ENCODE results near the gene CD274. TPM values are rescaled to one million over a fixed set of nuclear protein-coding genes. Genes with fewer than 3 reads are reported as not detected.
"Not testable (repeated sequence)": the region's sequence is repeated elsewhere in the genome, so short reads cannot be mapped to it uniquely, and the experiment has no call there.

CD274 gene
- polyA plus RNA-seq, 1 donor from 2014 or later = 0.16 TPM

- TF ChIP-seq, protein P1, sequence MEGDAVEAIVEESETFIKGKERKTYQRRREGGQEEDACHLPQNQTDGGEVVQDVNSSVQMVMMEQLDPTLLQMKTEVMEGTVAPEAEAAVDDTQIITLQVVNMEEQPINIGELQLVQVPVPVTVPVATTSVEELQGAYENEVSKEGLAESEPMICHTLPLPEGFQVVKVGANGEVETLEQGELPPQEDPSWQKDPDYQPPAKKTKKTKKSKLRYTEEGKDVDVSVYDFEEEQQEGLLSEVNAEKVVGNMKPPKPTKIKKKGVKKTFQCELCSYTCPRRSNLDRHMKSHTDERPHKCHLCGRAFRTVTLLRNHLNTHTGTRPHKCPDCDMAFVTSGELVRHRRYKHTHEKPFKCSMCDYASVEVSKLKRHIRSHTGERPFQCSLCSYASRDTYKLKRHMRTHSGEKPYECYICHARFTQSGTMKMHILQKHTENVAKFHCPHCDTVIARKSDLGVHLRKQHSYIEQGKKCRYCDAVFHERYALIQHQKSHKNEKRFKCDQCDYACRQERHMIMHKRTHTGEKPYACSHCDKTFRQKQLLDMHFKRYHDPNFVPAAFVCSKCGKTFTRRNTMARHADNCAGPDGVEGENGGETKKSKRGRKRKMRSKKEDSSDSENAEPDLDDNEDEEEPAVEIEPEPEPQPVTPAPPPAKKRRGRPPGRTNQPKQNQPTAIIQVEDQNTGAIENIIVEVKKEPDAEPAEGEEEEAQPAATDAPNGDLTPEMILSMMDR (IDR thresholded peaks at IDR 0.05; ENCODE audit: poor library complexity, severe bottlenecking) = no peak
- no peak for TF ChIP-seq EZH2 (IDR thresholded peaks at IDR 0.05; ENCODE audit: borderline replicate concordance, insufficient read depth, low read length, poor library complexity, severe bottlenecking)
These were observed 6.5 kb upstream of the CD274 start (continued) for GRCh38 chr9:5443850-5444249.

DNA sequence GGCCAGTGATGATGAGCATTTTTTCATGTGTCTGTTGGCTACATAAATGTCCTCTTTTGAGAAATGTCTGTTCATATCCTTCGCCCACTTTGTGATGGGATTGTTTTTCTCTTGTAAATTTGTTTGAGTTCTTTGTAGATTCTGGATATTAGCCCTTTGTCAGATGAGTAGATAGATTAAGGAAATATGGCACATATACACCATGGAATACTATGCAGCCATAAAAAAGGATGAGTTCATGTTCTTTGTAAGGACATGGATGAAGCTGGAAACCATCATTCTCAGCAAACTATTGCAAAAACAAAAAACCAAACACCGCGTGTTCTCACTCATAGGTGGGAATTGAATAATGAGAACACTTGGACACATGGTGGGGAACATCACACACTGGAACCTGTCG lies 5.2 kb upstream of the CD274 start:
- not testable (repeated sequence) for H2AFZ ChIP-seq (ENCODE audit: low read depth, low read length); H3K4me2 ChIP-seq (ENCODE audit: low read length); H3K9me3 ChIP-seq (ENCODE audit: low read length); H3K27me3 ChIP-seq (ENCODE audit: insufficient read depth, low read depth, low read length); H3K9ac ChIP-seq (ENCODE audit: low read length); H4K20me1 ChIP-seq (ENCODE audit: insufficient read depth); H3K79me2 ChIP-seq (replicated peaks; ENCODE audit: insufficient read depth, low read length); H3K4me3 ChIP-seq (ENCODE audit: low read length); H3F3A ChIP-seq (ENCODE audit: insufficient read depth, low read length, poor library complexity, severe bottlenecking); H3K27ac ChIP-seq (ENCODE audit: low read length); H3K9me2 ChIP-seq (ENCODE audit: insufficient read depth, low read length); H3K36me3 ChIP-seq (ENCODE audit: insufficient read depth, low read length)

- Histone ChIP-seq H3K27ac (ENCODE audit: low read length) (no peak overlapping the region), H3K9ac (ENCODE audit: low read length) (no peak overlapping the region), H3K9me3 (ENCODE audit: low read length) (no peaks in the 10 kb centered on the region), H4K20me1 (ENCODE audit: insufficient read depth) (no peaks in the 10 kb centered on the region), H3K27me3 (ENCODE audit: insufficient read depth, low read depth, low read length) (no peaks in the 10 kb centered on the region), H3K9me2 (ENCODE audit: insufficient read depth, low read length) (no peaks in the 10 kb centered on the region), H3F3A (ENCODE audit: insufficient read depth, low read length, poor library complexity, severe bottlenecking) (no peaks in the 10 kb centered on the region), H3K4me2 (ENCODE audit: low read length) (no peak overlapping the region), H3K36me3 (ENCODE audit: insufficient read depth, low read length) (no peaks in the 10 kb centered on the region), H2AFZ (ENCODE audit: low read depth, low read length) (no peak overlapping the region), H3K79me2 (replicated peaks; ENCODE audit: insufficient read depth, low read length) (no peaks in the 10 kb centered on the region), H3K4me3 (ENCODE audit: low read length) (no peak overlapping the region)
- TF ChIP-seq, protein P2, sequence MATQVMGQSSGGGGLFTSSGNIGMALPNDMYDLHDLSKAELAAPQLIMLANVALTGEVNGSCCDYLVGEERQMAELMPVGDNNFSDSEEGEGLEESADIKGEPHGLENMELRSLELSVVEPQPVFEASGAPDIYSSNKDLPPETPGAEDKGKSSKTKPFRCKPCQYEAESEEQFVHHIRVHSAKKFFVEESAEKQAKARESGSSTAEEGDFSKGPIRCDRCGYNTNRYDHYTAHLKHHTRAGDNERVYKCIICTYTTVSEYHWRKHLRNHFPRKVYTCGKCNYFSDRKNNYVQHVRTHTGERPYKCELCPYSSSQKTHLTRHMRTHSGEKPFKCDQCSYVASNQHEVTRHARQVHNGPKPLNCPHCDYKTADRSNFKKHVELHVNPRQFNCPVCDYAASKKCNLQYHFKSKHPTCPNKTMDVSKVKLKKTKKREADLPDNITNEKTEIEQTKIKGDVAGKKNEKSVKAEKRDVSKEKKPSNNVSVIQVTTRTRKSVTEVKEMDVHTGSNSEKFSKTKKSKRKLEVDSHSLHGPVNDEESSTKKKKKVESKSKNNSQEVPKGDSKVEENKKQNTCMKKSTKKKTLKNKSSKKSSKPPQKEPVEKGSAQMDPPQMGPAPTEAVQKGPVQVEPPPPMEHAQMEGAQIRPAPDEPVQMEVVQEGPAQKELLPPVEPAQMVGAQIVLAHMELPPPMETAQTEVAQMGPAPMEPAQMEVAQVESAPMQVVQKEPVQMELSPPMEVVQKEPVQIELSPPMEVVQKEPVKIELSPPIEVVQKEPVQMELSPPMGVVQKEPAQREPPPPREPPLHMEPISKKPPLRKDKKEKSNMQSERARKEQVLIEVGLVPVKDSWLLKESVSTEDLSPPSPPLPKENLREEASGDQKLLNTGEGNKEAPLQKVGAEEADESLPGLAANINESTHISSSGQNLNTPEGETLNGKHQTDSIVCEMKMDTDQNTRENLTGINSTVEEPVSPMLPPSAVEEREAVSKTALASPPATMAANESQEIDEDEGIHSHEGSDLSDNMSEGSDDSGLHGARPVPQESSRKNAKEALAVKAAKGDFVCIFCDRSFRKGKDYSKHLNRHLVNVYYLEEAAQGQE (IDR thresholded peaks at IDR 0.05; ENCODE audit: borderline replicate concordance) = no peak
- TF ChIP-seq TAF1 (IDR thresholded peaks at IDR 0.05; ENCODE audit: low read depth) = no peak
- no peak for TF ChIP-seq SMC3 (conservative IDR thresholded peaks at IDR 0.05; ENCODE audit: poor library complexity)
- TF ChIP-seq RAD21 (conservative IDR thresholded peaks at IDR 0.05) = no peak
- no peak for TF ChIP-seq EP300 (conservative IDR thresholded peaks at IDR 0.05; ENCODE audit: poor library complexity, severe bottlenecking)
These were observed 4.5 kb upstream of the CD274 start for GRCh38 chr9:5445886-5446285.

Data from neural cell (in vitro differentiated cells).